Tongue (tissue), 2 donors: Measurements from ENCODE around the gene MCOLN3. TPM values are rescaled to one million over a fixed set of nuclear protein-coding genes. Genes with fewer than 3 reads are reported as not detected.
"Not testable (repeated sequence)": the region's sequence is repeated elsewhere in the genome, so short reads cannot be mapped to it uniquely, and the experiment has no call there.

ENCODE experiments used
- DNase-seq: peaks from one replicate; pipeline ENCODE4 v3.0.0-alpha.2; 2015
- total RNA-seq: library from RNA; depleted of rRNA; stranded (reverse); fragments of >200 nt; gene quantifications from one replicate; pipeline ENCODE4 v1.2.3, GENCODE V29; 2014

MCOLN3 gene
- total RNA-seq, 1 donor from 2014 or later, result 0.62 TPM

GRCh38 chr1:84991097-84991920 is 57.0 kb downstream of the MCOLN3 start:
- DNase-seq, result no peak

GRCh38 chr1:84988588-84988987 is 59.7 kb downstream of the MCOLN3 start:
- no peak for DNase-seq

- not testable (repeated sequence) for DNase-seq
These were observed 61.7 kb downstream of the MCOLN3 start for GRCh38 chr1:84986561-84986960.

- no peak for DNase-seq
These were observed 62.9 kb downstream of the MCOLN3 start for GRCh38 chr1:84985365-84985764.

- no peak for DNase-seq
These were observed 65.9 kb downstream of the MCOLN3 start for GRCh38 chr1:84982395-84982794.

- DNase-seq, result no peak
These were observed 73.3 kb downstream of the MCOLN3 start for GRCh38 chr1:84975035-84975434.

GRCh38 chr1:84973498-84974334 is 74.6 kb downstream of the MCOLN3 start:
- DNase-seq, result no peak

DNA sequence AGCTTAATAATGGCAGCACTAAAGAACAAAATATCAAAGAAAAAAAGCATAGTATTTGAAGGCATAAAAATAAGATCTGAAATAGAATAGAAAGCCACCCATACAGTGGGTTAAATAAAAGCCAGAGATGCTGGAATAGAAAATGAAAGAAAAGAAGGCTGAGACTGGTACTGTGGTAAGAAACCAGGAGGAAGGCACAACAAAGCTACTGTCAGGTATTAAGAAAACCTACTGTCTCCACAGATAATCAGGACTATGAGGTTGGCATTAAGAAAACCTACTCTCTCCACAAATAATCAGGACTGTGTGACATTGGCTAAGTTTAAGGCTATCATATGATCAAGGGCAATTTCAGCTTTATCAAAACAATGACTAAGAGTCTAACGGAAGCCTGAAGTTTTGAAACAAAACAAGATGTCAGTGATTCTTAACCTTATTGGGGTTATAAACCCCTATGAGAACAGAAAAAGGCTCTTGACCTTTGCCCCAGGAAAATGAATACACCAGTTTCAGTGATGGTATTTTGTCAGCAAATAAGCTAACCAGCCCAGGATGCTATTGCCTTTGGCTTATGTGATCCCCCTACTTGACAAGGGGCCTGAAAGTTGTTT is 75.8 kb downstream of the MCOLN3 start:
- DNase-seq, result no peak

- DNase-seq, result no peak
These were observed 76.3 kb downstream of the MCOLN3 start for GRCh38 chr1:84971957-84972356.

GRCh38 chr1:84969489-84970250 is 78.6 kb downstream of the MCOLN3 start:
- DNase-seq, result no peak

GRCh38 chr1:84968865-84969264 is 79.4 kb downstream of the MCOLN3 start:
- no peak for DNase-seq

DNA sequence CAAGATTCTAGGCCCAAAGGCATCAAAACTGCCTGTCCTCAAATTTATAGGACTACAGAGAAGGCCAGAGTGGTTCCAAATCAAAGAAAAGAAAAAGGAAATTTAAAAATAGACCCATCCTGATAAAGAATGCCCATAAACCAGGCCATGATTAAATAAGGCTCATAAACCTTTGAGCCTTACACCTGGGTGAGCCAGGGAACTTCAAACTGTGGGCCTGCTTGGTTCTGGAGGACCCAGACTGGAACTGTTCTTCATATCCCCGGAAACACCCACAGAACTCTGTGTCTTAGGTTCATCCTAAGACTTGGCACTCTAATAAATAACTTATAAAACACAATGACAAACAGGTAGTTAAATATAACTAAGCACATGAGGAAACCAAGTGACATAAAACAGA is 80.2 kb downstream of the MCOLN3 start:
- DNase-seq, result no peak

Other genes starting within 250 kb of the MCOLN3 start
- 4.7 TPM for gene LPAR3, start 155.3 kb downstream of the MCOLN3 start, total RNA-seq
- gene MCOLN2, start 51.4 kb downstream of the MCOLN3 start, total RNA-seq, result not detected
- gene SYDE2, start 152.5 kb upstream of the MCOLN3 start, total RNA-seq, result 18.4 TPM
- 16.7 TPM for gene C1orf52, start 211.2 kb upstream of the MCOLN3 start, total RNA-seq
- gene BCL10, start 228.1 kb upstream of the MCOLN3 start, total RNA-seq, result 15.9 TPM